Measurements from ENCODE around the gene DYRK2. TPM values are rescaled to one million over a fixed set of nuclear protein-coding genes. Genes with fewer than 3 reads are reported as not detected.

Gene DYRK2
- total and polyA plus RNA-seq, 2 donors = 11.8 to 17.9 TPM

DNA sequence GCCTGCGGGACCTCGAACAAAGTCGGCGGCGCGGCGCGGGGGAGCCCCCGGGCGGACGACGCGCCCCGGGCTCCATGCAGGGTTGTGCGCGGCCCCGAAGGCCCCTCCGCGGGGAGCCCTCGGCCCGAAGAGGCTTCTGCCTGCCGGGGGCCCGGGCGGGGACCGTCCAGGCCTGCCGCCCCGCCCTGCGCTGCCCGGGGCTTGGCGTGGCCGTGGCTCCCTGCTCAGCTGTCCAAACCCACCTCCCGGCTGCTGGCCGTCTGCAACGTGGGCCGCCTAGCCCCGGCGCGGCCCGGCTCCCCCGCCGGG lies 670 bp downstream of the DYRK2 start:
- DNase-seq (ENCODE audit: low read depth in 6 of 9, low spot score in 9 of 9) = peak in 4 of 9 donors; percentile 23 to 58 (median 30)

DNA sequence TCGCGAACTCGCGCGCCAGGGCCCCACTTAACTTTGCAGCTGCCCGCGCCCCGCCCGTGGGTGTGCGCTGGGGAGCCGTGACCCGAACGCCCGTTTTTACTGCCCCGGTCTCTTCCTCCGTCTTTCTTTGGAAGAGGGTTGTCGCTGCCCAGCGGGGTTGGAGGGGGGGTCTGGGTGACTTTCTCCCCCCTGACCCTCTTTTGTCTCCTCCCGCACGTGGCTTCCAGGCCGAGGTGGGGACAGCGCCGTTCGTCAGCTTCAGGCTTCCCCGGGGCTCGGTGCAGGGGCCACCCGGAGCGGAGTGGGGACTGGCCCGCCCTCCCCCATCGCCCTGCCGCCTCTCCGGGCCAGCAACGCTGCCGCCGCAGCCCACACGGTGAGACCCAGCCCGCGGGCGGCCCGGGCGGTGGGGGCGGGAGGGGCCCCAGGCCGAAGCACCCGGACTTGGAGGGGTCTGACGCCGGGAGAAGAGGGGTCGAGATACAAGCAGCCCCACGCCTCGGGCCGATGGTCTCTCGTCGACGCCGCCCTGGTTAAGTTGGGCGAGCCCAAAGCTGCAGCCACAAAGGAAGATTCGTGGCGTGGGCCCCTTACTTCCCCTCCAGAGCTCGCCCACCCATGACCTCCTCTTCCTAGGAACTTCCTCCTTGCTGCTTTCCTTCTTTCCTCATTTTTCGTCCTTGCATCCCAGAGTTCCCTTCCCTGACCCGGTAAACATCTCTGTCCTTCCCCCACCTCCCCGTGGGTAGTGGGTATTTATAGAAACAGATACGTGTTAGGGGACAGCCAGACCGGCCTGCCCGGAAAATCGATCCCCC lies 1.2 kb downstream of the DYRK2 start:
- DNase-seq (ENCODE audit: low read depth in 6 of 9, low spot score in 9 of 9) = peak in 4 of 9 donors; percentile 33 to 56 (median 35)
- under 1% methylated on average over 65 of the region's 65 CpGs for WGBS

More for the DNA sequence above, 670 bp downstream of the DYRK2 start:
- H3K4me1 ChIP-seq (ENCODE audit: control insufficient read depth in 2 of 2, insufficient read depth in 2 of 2, low read length in 2 of 2) = peaks cover 15 to 29% of the 10 kb centered on the region in 2 donors
- H3K36me3 ChIP-seq (ENCODE audit: control insufficient read depth in 2 of 2, insufficient read depth in 2 of 2, low read length in 1 of 2) = peaks cover 0 to 16% of the 10 kb centered on the region in 2 donors
- peak overlapping the region; percentile 83 to 97 for H3K27ac ChIP-seq (ENCODE audit: low read depth in 1 of 2, low read length in 1 of 2)
- H3K9me3 ChIP-seq (ENCODE audit: control insufficient read depth in 2 of 2, insufficient read depth in 1 of 2, low read length in 1 of 2) = no peaks in the 10 kb centered on the region
- peaks cover 0 to 3% of the 10 kb centered on the region in 2 donors for H3K27me3 ChIP-seq (ENCODE audit: control insufficient read depth in 2 of 2, insufficient read depth in 1 of 2, low read length in 1 of 2)
- H3K4me3 ChIP-seq (ENCODE audit: low read length in 2 of 2) = peak overlapping the region; percentile 66 to 98
- under 1% methylated on average over 41 of the region's 41 CpGs for WGBS

GRCh38 chr12:67650388-67651131 lies 2.0 kb downstream of the DYRK2 start:
- Histone ChIP-seq H3K27ac (ENCODE audit: low read depth in 1 of 2, low read length in 1 of 2) (peak overlapping the region; percentile 83 to 97), H3K4me1 (ENCODE audit: control insufficient read depth in 2 of 2, insufficient read depth in 2 of 2, low read length in 2 of 2) (peaks cover 15 to 31% of the 10 kb centered on the region in 2 donors), H3K36me3 (ENCODE audit: control insufficient read depth in 2 of 2, insufficient read depth in 2 of 2, low read length in 1 of 2) (peaks cover 3 to 24% of the 10 kb centered on the region in 2 donors), H3K4me3 (ENCODE audit: low read length in 2 of 2) (peak overlapping the region; percentile 66 to 98), H3K9me3 (ENCODE audit: control insufficient read depth in 2 of 2, insufficient read depth in 1 of 2, low read length in 1 of 2) (no peaks in the 10 kb centered on the region), H3K27me3 (ENCODE audit: control insufficient read depth in 2 of 2, insufficient read depth in 1 of 2, low read length in 1 of 2) (peaks cover 0 to 3% of the 10 kb centered on the region in 2 donors)
- peak in 5 of 9 donors; percentile 20 to 71 (median 24) for DNase-seq (ENCODE audit: low read depth in 6 of 9, low spot score in 9 of 9)
- WGBS = 38% methylated on average over 11 of the region's 11 CpGs

More for the DNA sequence above, 1.2 kb downstream of the DYRK2 start:
- Histone ChIP-seq H3K4me3 (ENCODE audit: low read length in 2 of 2) (peak overlapping the region; percentile 66 to 98), H3K27ac (ENCODE audit: low read depth in 1 of 2, low read length in 1 of 2) (peak overlapping the region; percentile 83 to 97), H3K36me3 (ENCODE audit: control insufficient read depth in 2 of 2, insufficient read depth in 2 of 2, low read length in 1 of 2) (peaks cover 3 to 19% of the 10 kb centered on the region in 2 donors), H3K9me3 (ENCODE audit: control insufficient read depth in 2 of 2, insufficient read depth in 1 of 2, low read length in 1 of 2) (no peaks in the 10 kb centered on the region), H3K27me3 (ENCODE audit: control insufficient read depth in 2 of 2, insufficient read depth in 1 of 2, low read length in 1 of 2) (peaks cover 0 to 3% of the 10 kb centered on the region in 2 donors), H3K4me1 (ENCODE audit: control insufficient read depth in 2 of 2, insufficient read depth in 2 of 2, low read length in 2 of 2) (peaks cover 15 to 31% of the 10 kb centered on the region in 2 donors)

GRCh38 chr12:67651132-67651695 lies 2.7 kb downstream of the DYRK2 start:
- Histone ChIP-seq H3K36me3 (ENCODE audit: control insufficient read depth in 2 of 2, insufficient read depth in 2 of 2, low read length in 1 of 2) (peaks cover 3 to 29% of the 10 kb centered on the region in 2 donors), H3K4me1 (ENCODE audit: control insufficient read depth in 2 of 2, insufficient read depth in 2 of 2, low read length in 2 of 2) (peaks cover 15 to 31% of the 10 kb centered on the region in 2 donors), H3K27ac (ENCODE audit: low read depth in 1 of 2, low read length in 1 of 2) (peak overlapping the region; percentile 83 to 97), H3K4me3 (ENCODE audit: low read length in 2 of 2) (peak overlapping the region; percentile 66 to 98), H3K9me3 (ENCODE audit: control insufficient read depth in 2 of 2, insufficient read depth in 1 of 2, low read length in 1 of 2) (no peaks in the 10 kb centered on the region), H3K27me3 (ENCODE audit: control insufficient read depth in 2 of 2, insufficient read depth in 1 of 2, low read length in 1 of 2) (peaks cover 0 to 3% of the 10 kb centered on the region in 2 donors)
- WGBS = 49% methylated on average over 5 of the region's 5 CpGs
- peak in 5 of 9 donors; percentile 25 to 75 (median 51) for DNase-seq (ENCODE audit: low read depth in 6 of 9, low spot score in 9 of 9)

GRCh38 chr12:67655829-67656228 lies 7.3 kb downstream of the DYRK2 start:
- Histone ChIP-seq H3K4me1 (ENCODE audit: control insufficient read depth in 2 of 2, insufficient read depth in 2 of 2, low read length in 2 of 2) (peaks cover 11 to 12% of the 10 kb centered on the region in 2 donors), H3K27ac (ENCODE audit: low read depth in 1 of 2, low read length in 1 of 2) (no peak overlapping the region), H3K36me3 (ENCODE audit: control insufficient read depth in 2 of 2, insufficient read depth in 2 of 2, low read length in 1 of 2) (peaks cover 25 to 68% of the 10 kb centered on the region in 2 donors), H3K27me3 (ENCODE audit: control insufficient read depth in 2 of 2, insufficient read depth in 1 of 2, low read length in 1 of 2) (no peaks in the 10 kb centered on the region), H3K4me3 (ENCODE audit: low read length in 2 of 2) (no peak overlapping the region), H3K9me3 (ENCODE audit: control insufficient read depth in 2 of 2, insufficient read depth in 1 of 2, low read length in 1 of 2) (no peaks in the 10 kb centered on the region)
- DNase-seq (ENCODE audit: low read depth in 6 of 9, low spot score in 9 of 9) = no peak

DNA sequence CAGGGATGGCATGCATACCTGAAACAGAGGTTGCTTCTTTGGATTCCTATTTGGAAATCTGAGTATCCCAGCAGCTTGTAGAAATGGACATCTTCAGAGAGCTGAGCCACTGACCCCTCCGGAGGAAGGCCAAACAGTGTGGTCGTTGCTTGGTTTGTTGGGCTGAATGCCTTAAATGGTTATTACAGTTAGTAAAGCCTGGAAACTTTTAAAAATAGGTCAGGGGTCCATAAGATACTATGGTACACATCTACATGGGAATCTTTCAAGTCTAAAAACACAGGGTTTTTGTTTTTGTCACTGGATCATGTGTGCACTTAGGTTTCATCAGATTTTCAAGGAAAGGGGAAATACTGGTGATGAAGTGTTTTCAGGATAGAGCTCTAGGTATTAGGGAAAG lies 7.7 kb downstream of the DYRK2 start:
- no peak for DNase-seq (ENCODE audit: low read depth in 6 of 9, low spot score in 9 of 9)
- H3K27ac ChIP-seq (ENCODE audit: low read depth in 1 of 2, low read length in 1 of 2) = no peak overlapping the region
- WGBS = 95% methylated on average over 2 of the region's 2 CpGs
- H3K27me3 ChIP-seq (ENCODE audit: control insufficient read depth in 2 of 2, insufficient read depth in 1 of 2, low read length in 1 of 2) = no peaks in the 10 kb centered on the region
- H3K36me3 ChIP-seq (ENCODE audit: control insufficient read depth in 2 of 2, insufficient read depth in 2 of 2, low read length in 1 of 2) = peaks cover 25 to 72% of the 10 kb centered on the region in 2 donors
- H3K9me3 ChIP-seq (ENCODE audit: control insufficient read depth in 2 of 2, insufficient read depth in 1 of 2, low read length in 1 of 2) = no peaks in the 10 kb centered on the region
- no peak overlapping the region for H3K4me3 ChIP-seq (ENCODE audit: low read length in 2 of 2)
- H3K4me1 ChIP-seq (ENCODE audit: control insufficient read depth in 2 of 2, insufficient read depth in 2 of 2, low read length in 2 of 2) = peaks cover 7 to 10% of the 10 kb centered on the region in 2 donors

DNA sequence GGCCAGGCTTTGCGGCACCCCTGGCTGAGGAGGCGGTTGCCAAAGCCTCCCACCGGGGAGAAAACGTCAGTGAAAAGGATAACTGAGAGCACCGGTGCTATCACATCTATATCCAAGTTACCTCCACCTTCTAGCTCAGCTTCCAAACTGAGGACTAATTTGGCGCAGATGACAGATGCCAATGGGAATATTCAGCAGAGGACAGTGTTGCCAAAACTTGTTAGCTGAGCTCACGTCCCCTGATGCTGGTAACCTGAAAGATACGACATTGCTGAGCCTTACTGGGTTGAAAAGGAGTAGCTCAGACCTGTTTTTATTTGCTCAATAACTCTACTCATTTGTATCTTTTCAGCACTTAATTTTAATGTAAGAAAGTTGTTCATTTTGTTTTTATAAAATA lies 9.9 kb downstream of the DYRK2 start:
- WGBS = 96% methylated on average over 8 of the region's 8 CpGs
- Histone ChIP-seq H3K27me3 (ENCODE audit: control insufficient read depth in 2 of 2, insufficient read depth in 1 of 2, low read length in 1 of 2) (no peaks in the 10 kb centered on the region), H3K36me3 (ENCODE audit: control insufficient read depth in 2 of 2, insufficient read depth in 2 of 2, low read length in 1 of 2) (peaks cover 25 to 65% of the 10 kb centered on the region in 2 donors), H3K27ac (ENCODE audit: low read depth in 1 of 2, low read length in 1 of 2) (no peak overlapping the region), H3K9me3 (ENCODE audit: control insufficient read depth in 2 of 2, insufficient read depth in 1 of 2, low read length in 1 of 2) (no peaks in the 10 kb centered on the region), H3K4me3 (ENCODE audit: low read length in 2 of 2) (no peak overlapping the region), H3K4me1 (ENCODE audit: control insufficient read depth in 2 of 2, insufficient read depth in 2 of 2, low read length in 2 of 2) (peaks cover under 1 to 5% of the 10 kb centered on the region in 2 donors)
- DNase-seq (ENCODE audit: low read depth in 6 of 9, low spot score in 9 of 9) = no peak

DNA sequence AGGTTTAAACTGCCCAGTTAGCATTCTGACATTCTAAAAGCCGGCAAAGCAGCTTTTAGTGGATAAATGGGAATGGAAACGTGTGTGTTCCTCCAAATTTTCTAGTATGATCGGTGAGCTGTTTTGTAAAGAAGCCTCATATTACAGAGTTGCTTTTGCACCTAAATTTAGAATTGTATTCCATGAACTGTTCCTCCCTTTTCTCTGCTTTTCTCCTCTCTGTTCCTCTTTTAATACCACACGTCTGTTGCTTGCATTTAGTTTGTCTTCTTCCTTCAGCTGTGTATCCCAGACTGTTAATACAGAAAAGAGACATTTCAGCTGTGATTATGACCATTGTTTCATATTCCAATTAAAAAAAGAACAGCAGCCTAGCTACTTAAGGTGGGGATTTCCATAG lies 10.7 kb downstream of the DYRK2 start:
- WGBS = 93% methylated on average over 4 of the region's 4 CpGs
- no peak for DNase-seq (ENCODE audit: low read depth in 6 of 9, low spot score in 9 of 9)
- no peak overlapping the region for H3K27ac ChIP-seq (ENCODE audit: low read depth in 1 of 2, low read length in 1 of 2)

More for the DNA sequence above, 10.7 kb downstream of the DYRK2 start:
- no peak overlapping the region for H3K4me3 ChIP-seq (ENCODE audit: low read length in 2 of 2)
- H3K27me3 ChIP-seq (ENCODE audit: control insufficient read depth in 2 of 2, insufficient read depth in 1 of 2, low read length in 1 of 2) = no peaks in the 10 kb centered on the region
- peaks cover 25 to 61% of the 10 kb centered on the region in 2 donors for H3K36me3 ChIP-seq (ENCODE audit: control insufficient read depth in 2 of 2, insufficient read depth in 2 of 2, low read length in 1 of 2)
- H3K4me1 ChIP-seq (ENCODE audit: control insufficient read depth in 2 of 2, insufficient read depth in 2 of 2, low read length in 2 of 2) = peaks cover 0 to 2% of the 10 kb centered on the region in 2 donors
- no peaks in the 10 kb centered on the region for H3K9me3 ChIP-seq (ENCODE audit: control insufficient read depth in 2 of 2, insufficient read depth in 1 of 2, low read length in 1 of 2)

All from thymus (tissue), 11 donors.